GM21515 (cell line): ENCODE data around the gene CACNA2D1.
A peak's percentile ranks its signal among the peaks of the same experiment; 100 is the strongest.

Source experiments
- ATAC-seq: cut with Tn5 transposase; IDR thresholded peaks from one replicate; pipeline ENCODE4 v1.9.1; 2021; ENCODE audit not compliant: unreplicated experiment

Gene CACNA2D1

DNA sequence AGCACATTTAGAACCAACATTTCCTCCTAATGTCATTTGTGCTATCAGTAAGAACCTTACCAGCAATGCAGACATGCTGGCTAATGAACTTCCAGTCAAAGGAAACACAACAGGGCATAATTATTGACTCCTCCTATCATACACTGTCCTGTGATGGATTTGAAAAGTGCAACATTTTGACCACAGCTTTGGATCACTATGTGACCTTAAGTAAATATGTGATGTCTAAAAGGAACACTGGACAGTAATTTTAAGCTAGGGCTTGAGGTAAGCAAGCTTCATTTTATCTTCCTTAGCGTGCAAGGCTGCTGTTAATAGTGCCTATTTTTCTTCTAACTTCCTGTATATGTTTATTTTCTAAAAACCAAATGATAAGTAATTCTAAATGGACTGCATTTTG, 433.2 kb downstream of the CACNA2D1 start:
- no peak for ATAC-seq

DNA sequence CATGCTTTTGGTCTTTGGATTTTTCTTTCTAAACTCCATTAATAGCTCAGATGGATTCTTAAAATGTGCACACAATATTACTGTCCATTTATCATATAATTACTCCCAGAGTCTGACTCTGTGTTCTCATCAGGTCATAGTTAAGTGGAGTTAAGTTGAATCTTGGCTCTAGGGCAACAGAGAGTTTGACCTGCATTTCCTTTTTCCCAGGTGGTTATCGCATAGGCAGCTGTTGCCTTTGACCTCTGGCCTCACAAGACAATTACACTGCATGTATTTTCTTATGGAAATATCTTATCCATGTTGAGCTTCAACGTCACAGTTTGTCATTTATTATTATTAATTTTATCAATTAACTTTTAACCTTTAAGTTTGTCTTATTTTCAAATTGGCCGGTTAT, 436.3 kb downstream of the CACNA2D1 start:
- no peak for ATAC-seq

- ATAC-seq = no peak
Observed at GRCh38 chr7:82005056-82005455, 438.5 kb downstream of the CACNA2D1 start.

DNA sequence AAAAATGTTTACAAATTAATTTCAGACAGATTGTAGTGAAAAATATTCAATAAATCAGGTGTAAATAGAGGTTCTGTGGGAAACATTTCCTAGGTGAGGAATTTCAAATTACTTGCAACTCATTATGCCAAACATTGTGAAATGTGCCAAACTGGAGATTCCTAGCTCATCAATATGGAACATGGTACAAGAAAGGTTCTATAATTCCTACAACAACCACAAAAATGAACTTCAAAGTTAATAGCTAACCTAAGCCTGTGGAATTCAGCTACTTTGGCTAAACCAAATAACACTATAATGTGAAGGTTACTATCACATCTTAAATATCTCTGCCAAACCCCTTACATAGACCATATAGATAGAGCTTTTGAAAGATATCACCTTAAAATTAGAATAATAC, 450.4 kb downstream of the CACNA2D1 start:
- ATAC-seq = no peak

DNA sequence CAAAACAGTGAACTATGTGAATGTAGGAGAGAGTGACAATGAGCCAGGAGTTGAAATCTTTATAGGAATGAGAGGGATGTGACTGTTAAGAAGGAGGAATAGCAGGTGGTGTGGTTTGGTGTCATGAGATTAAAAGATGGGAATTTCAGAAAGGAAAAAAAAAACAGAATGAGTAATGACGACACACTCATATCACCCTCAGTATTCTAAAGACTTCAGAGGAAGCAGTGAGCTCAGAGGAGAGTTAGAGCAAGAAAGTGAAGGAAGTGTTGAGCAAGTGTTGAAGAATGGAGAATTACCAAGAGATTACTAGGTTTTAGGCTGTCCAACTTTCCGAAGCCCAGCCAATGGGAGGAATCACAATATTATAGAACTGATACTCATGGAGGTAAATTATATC, 453.2 kb downstream of the CACNA2D1 start:
- no peak for ATAC-seq

GRCh38 chr7:81986723-81987470, 456.7 kb downstream of the CACNA2D1 start:
- no peak for ATAC-seq

GRCh38 chr7:81983406-81983805, 460.2 kb downstream of the CACNA2D1 start:
- ATAC-seq = no peak

GRCh38 chr7:81973117-81973516, 470.5 kb downstream of the CACNA2D1 start:
- ATAC-seq = no peak

- ATAC-seq = no peak
Observed at GRCh38 chr7:81960026-81960425, 483.6 kb downstream of the CACNA2D1 start.

- ATAC-seq = no peak
Observed at GRCh38 chr7:81957517-81957916, 486.1 kb downstream of the CACNA2D1 start.

DNA sequence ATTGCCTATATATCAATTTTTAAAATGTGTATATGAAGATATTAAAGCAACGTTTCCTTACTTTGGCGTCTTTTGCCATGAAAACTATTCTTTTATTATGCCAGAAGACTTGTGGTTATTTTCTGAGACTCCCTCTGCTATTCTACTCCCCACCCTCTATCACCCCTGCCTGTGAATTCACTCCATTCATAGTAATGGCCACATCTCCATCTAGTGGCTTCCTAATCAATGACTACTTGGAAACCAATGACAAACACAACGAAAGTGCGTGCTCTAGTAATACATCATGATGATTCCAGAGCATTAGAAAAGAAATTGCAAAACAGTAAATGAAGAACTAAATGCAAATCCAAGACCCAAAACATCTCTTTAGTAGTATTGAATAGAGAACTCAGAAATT, 487.1 kb downstream of the CACNA2D1 start:
- ATAC-seq = no peak

DNA sequence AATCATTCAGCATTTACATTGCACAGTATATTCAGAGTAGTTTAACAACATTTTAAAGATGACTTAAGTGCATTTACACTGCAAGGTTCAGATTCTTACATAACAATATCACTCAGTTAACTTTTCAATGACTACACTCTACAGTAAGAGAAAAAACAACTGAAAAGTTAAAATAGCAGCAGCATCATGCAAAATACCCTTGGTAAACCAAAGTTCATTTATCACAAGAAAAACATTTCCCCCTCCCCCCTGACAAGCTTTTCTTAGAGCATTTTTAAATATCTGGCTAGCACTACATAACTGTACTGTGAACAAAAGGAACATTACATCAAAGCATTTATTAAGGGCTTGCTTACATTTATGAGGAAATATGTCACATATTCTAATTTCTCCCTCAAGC, 494.3 kb downstream of the CACNA2D1 start:
- ATAC-seq = no peak

DNA sequence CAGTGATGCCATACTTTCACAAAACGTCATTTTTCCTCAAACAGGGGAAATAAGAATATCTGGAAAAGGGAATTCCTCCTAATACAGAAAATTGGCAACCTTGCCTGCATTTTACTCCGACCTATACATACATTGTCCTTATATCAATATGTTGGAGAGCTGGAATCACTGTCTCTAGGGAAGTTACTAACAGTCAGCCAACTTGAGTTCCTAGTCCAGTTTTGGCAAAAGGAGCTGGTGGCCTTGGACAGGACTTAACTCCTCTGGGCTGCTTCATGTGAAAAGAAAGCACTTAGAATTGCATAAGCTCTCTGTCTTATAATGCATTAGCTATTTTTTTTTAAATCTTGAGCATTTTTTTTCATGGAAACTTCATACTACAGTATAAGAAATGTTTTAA, 499.5 kb downstream of the CACNA2D1 start:
- ATAC-seq = no peak

- ATAC-seq = no peak
Observed at GRCh38 chr7:81937091-81937490, 506.5 kb downstream of the CACNA2D1 start.

DNA sequence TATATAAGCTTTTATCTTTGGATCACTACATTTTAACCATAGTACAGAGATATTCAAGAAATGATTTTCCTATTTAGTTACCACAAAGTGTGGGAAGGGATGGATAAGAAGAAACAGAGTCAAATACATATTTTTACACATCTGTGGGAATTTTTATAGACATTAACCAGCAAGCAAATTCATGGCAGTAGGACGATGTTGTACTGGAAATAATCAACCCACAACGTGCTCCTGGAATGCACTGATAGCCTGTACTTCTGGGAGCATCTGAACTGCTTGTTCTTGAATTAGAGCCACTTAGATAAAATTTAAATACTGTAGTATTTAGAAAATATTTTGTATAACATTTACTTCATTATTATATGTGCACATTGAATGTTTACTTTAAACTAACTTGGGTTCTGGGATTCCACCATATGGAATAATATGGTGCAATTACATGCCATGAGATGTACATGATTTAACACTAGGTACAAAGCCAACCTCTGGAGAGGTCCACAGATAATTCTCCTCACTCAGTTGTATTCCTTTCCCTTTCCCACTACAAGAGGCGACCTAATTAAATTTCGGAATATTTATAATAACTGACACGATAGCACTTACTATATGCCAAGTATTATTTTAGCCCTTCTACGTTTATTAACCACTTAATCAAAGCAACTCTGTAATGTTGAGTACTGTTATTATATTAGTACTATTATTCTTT, 508.8 kb downstream of the CACNA2D1 start:
- no peak for ATAC-seq

DNA sequence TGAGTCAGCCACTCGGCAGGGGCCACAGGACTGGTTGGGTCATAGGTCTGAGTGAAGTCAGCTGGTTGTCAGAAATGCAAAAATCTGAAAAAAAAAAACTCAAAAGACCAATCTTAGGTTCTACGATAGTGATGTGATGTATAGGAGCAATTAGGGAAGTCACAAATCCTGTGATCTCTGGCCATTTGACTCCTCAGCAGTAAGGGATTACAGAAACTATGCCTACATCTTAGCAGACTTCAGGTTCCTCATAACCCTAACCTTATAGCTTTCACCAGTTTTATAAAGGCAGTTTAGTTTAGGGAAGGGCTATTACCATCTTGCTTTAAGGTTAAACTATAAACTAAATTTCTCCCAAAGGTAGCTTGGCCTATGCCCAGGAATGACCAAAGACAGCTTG, 510.6 kb downstream of the CACNA2D1 start:
- ATAC-seq = no peak

DNA sequence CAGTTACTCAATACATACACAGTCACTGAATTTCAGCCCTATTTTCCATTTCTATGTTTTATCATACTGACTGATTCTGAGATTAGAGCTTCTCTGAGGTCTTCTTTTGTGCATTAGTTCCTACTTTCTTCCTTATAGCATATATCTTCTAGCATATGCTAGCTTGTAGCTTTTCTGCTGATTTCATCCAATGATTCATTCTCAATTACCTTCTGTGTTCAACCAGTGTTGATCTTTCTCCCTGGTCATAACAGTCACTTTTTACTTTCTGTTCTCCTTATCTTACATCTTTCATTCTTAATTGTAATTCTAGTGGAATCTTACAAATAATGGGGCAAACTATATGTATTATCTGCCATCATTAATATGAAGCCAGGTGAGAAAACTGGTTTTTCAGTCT, 514.2 kb downstream of the CACNA2D1 start:
- no peak for ATAC-seq

DNA sequence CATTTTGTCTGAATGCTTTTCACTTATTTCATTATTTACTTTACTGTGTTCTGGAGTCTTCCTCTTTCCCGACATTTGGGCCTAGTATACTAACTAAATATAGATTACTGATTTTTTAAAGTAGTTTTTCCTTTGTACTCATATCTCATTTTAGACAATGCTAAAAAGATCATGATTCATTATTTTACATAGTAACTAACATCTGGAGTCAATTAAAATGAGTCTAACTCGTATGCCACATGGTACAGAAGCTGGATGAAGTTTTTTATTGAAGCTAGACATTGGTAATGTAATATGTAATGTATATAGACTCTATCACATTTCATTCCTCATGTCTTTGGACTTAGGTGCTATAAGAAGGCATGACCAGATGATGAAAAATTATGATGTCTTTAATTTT, 517.4 kb downstream of the CACNA2D1 start:
- ATAC-seq = no peak

- peak; percentile 56 for ATAC-seq
Observed at GRCh38 chr7:81925530-81925929, 518.0 kb downstream of the CACNA2D1 start.

DNA sequence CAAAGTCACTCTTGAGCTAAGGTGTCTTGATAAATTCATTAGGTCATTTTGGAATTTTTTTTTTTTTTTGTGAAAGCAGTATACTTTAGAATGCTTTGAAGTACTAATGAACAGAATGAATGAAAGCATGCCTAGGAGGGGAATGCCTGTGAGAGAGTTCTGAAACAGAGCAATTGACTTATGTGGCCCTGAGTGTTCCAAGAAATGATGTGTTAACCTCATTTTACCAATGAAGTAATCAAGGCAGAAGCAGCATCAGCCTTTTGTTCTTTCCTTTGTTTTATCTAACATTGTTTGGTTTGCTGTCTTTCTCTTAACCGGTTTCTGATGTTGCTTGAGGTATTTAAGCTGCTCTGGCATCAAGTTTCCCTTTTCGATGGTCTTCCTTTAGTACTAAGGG, 519.1 kb downstream of the CACNA2D1 start:
- ATAC-seq = no peak

GRCh38 chr7:81919494-81919893, 524.1 kb downstream of the CACNA2D1 start:
- no peak for ATAC-seq

DNA sequence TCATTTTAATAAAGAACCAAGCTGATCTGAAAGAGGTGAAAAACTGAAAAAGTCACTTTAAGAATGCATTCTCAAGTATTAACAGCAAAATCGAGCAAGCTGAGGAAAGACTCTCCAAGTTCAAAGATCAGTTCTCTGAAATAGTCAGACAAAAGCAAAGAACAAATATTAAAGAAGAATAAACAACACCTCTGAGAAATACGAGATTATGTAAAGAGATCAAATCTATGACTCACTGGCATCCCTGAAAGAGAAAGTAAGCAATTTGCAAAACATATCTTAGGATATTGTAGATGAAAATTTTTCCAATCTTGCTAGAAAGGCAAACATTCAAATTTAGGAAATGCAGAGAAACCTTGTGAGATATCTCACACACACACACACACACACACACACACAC, 535.4 kb downstream of the CACNA2D1 start:
- no peak for ATAC-seq

- ATAC-seq = no peak
Observed at GRCh38 chr7:81903115-81903514, 540.5 kb downstream of the CACNA2D1 start.
